Esophagus muscularis mucosa (tissue), 4 donors: ENCODE results near the gene LAMA3. TPM values are rescaled to one million over a fixed set of nuclear protein-coding genes. Genes with fewer than 3 reads are reported as not detected.

Experiments
- DNase-seq: peaks from one replicate; pipeline ENCODE4 v3.0.0-alpha.2; 2017; ENCODE audit errors: extremely low spot score
- H3K27ac ChIP-seq, 4 donors: fragments of 200-600 bp; sonication (generic); replicated peaks in 1 of 4; 1 replicate in 3 of 4; 2 replicates in 1 of 4; pipeline ENCODE4 v1.5.1; 2016 to 2019; ENCODE audit warnings: mild to moderate bottlenecking in 1 of 4
- H3K27me3 ChIP-seq, 4 donors: fragments of 200-600 bp; sonication (generic); one replicate each; pipeline versions ENCODE4 v1.5.1 to v1.6.0; 2016 to 2019
- H3K36me3 ChIP-seq, 4 donors: fragments of 200-600 bp; sonication (generic); one replicate each; pipeline ENCODE4 v1.5.1; 2016 to 2019
- H3K4me1 ChIP-seq, 4 donors: fragments of 200-600 bp; sonication (generic); one replicate each; pipeline ENCODE4 v1.5.1; 2016 to 2019
- H3K4me3 ChIP-seq, 4 donors: fragments of 200-600 bp; sonication (generic); 1 replicate in 2 of 4; 2 replicates in 2 of 4; pipeline ENCODE4 v1.5.1; 2016 to 2019; ENCODE audit warnings: mild to moderate bottlenecking in 4 of 4, moderate library complexity in 1 of 4
- H3K9me3 ChIP-seq, 4 donors: fragments of 200-600 bp; sonication (generic); 1 replicate in 3 of 4; 2 replicates in 1 of 4; pipeline ENCODE4 v1.5.1; 2016 to 2019
- EP300 ChIP-seq: sonication (generic); formaldehyde crosslinking; IDR thresholded peaks from one replicate; pipeline ENCODE4 v1.6.1; 2017; ENCODE audit warnings: antibody characterized with exemption
- POLR2A ChIP-seq: fragments of 450-650 bp; IDR thresholded peaks from one replicate; pipeline ENCODE4 v1.6.1; 2017; ENCODE audit warnings: antibody characterized with exemption, moderate library complexity, mild to moderate bottlenecking, low read depth
- POLR2AphosphoS5 ChIP-seq, 2 donors: sonication (generic); formaldehyde crosslinking; IDR thresholded peaks; one replicate each; pipeline ENCODE4 v1.6.1; 2017; ENCODE audit warnings: antibody characterized with exemption in 2 of 2
- WGBS: methylation state at CpG from one replicate; pipeline ENCODE4 v1.1.5; 2018; 5-methylcytosine and 5-hydroxymethylcytosine counted together
- intact Hi-C: fragments of 100-400 bp; cut with DNase I; formaldehyde crosslinking; loops from one replicate; pipeline ENCODE4 v1.15.1; 2023
- total RNA-seq, 4 donors: library from RNA; depleted of rRNA; stranded (reverse); fragments of >200 nt; gene quantifications; one replicate each; pipeline versions ENCODE4 v1.1.0 to v1.2.1, GENCODE V29; 2016
- TF ChIP-seq, protein P1 (sequence below), 3 experiments: fragments of 200-600 bp in 2 of 3; fragments of 450-650 bp in 1 of 3; sonication (generic) in 2 of 3; IDR thresholded peaks; one replicate each; pipeline ENCODE4 v1.5.1; 2017 to 2019; ENCODE audit warnings: antibody characterized with exemption in 3 of 3, mild to moderate bottlenecking in 2 of 3, moderate library complexity in 1 of 3

The LAMA3 gene
- total RNA-seq, 4 donors from 2014 or later = 7.5 to 12.9 (median 11.7) TPM

DNA sequence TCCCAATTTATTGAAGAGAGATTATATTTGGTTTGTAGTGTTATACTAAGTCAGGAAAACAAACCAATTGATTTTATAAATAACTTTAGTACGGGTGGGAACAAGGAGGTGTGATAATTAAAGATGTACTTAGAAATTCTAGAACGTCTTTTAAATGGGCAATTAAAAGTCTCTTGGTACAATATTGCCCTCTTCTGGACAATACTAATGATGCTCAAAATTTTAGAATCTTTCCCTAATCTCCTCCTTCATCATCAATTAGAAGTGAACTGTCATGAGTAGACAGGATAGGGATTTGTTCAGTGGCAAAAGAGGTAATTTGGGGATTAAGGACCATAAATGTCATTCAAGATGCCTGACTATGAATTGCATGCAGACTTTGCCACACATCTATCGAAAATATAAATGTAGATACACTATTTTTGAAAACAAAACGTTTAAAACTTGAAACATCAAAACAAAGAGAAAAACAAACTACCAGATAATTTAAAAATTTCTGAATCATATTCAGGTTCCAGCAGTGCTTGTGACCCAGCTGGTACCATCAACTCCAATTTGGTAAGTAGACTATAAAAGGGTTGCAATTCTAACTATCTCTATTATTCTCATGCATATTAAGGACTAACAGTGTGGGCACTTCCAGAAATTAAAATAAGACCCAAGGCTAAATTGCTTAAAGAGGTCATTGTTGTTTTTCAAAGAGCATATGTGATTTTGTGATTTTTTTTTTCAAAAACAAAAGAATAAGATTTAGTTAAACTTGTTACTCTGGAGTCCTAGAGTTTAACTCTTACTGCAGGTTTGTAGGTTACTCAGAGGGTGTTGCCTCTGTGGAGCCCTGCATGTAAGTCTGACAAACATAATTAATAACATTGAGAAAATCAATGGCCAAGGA lies 123.5 kb downstream of the LAMA3 start:
- 40% methylated on average over 4 of the region's 4 CpGs for WGBS
- Histone ChIP-seq H3K36me3 (peaks cover 0 to 23% (median 0%) of the 10 kb centered on the region in 4 donors), H3K9me3 (no peaks in the 10 kb centered on the region), H3K27me3 (no peaks in the 10 kb centered on the region), H3K27ac (no peak overlapping the region), H3K4me3 (no peak overlapping the region), H3K4me1 (peaks cover 0 to 17% (median 0%) of the 10 kb centered on the region in 4 donors)
- intact Hi-C loops = loop anchor here (10.0 kb wide), 2 partner anchors 118 to 298 kb away; no protein-coding TSS in a partner anchor
- DNase-seq = no peak
- no peak for TF ChIP-seq POLR2AphosphoS5 (IDR thresholded peaks at IDR 0.05)
- TF ChIP-seq, protein P1, sequence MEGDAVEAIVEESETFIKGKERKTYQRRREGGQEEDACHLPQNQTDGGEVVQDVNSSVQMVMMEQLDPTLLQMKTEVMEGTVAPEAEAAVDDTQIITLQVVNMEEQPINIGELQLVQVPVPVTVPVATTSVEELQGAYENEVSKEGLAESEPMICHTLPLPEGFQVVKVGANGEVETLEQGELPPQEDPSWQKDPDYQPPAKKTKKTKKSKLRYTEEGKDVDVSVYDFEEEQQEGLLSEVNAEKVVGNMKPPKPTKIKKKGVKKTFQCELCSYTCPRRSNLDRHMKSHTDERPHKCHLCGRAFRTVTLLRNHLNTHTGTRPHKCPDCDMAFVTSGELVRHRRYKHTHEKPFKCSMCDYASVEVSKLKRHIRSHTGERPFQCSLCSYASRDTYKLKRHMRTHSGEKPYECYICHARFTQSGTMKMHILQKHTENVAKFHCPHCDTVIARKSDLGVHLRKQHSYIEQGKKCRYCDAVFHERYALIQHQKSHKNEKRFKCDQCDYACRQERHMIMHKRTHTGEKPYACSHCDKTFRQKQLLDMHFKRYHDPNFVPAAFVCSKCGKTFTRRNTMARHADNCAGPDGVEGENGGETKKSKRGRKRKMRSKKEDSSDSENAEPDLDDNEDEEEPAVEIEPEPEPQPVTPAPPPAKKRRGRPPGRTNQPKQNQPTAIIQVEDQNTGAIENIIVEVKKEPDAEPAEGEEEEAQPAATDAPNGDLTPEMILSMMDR (IDR thresholded peaks at IDR 0.05) = peak; percentile 58 to 69 (median 60)

DNA sequence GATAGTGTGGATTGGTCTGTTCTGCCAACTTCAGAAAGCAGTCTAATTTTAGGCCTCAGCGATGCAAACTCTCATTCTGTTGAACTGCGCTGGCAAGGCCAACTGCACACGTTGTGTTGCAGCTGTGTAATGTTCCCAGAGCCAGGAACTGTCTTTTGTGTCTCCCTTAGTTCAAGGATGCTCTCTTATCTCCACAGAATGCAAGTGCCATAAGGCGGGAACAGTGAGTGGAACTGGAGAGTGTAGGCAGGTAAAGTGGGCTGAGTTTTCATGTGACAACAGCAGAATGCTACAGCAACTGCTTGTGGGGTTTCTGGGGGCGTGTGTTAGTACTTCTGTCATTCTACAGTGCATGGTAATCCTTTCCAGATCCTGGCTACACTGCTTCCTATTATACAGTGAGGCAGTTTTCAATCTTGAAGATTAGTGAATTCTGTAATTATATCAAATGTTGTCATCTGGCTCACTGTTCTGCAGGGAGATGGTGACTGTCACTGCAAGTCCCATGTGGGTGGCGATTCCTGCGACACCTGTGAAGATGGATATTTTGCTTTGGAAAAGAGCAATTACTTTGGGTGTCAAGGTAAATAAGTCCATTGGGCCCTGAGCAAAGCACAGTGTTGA lies 125.8 kb downstream of the LAMA3 start:
- Histone ChIP-seq H3K36me3 (peaks cover 0 to 19% (median 0%) of the 10 kb centered on the region in 4 donors), H3K4me3 (no peak overlapping the region), H3K9me3 (no peaks in the 10 kb centered on the region), H3K27ac (peak overlapping the region in 3 of 4 donors; percentile 15 to 57 (median 55)), H3K27me3 (no peaks in the 10 kb centered on the region), H3K4me1 (peaks cover 0 to 17% (median 2%) of the 10 kb centered on the region in 4 donors)
- 74% methylated on average over 7 of the region's 7 CpGs for WGBS
- intact Hi-C loops = loop anchor here (10.0 kb wide), 2 partner anchors 120 to 300 kb away; no protein-coding TSS in a partner anchor
- peak; percentile 74 for DNase-seq
- TF ChIP-seq, protein P1 (IDR thresholded peaks at IDR 0.05) = no peak
- TF ChIP-seq POLR2AphosphoS5 (IDR thresholded peaks at IDR 0.05) = peak; percentile 32 to 61

DNA sequence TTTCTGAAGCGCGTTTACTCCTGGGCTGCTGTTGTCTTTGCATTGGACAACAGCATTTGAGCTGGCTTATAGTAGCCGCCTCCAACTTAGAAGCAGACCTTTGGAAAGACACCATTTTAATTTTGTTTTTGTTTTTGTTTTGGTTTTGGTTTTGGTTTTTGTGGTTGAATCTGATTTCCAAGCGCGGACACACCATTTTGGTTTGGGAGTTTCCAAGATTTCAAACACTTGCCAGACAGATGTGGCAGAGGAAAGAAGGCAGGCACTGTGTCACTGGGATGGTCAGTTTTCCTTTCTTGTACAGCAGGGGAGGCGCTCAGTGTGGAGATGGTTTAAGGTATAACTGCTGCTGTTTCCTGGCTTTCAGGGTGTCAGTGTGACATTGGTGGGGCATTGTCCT lies 126.8 kb downstream of the LAMA3 start:
- H3K36me3 ChIP-seq = peaks cover 0 to 15% (median 0%) of the 10 kb centered on the region in 4 donors
- no peak for TF ChIP-seq POLR2AphosphoS5 (IDR thresholded peaks at IDR 0.05)
- TF ChIP-seq, protein P1 (IDR thresholded peaks at IDR 0.05) = no peak
- TF ChIP-seq POLR2A = no peak
- TF ChIP-seq EP300 = no peak
- no peak for DNase-seq
- no peaks in the 10 kb centered on the region for H3K27me3 ChIP-seq
- peaks cover 0 to 17% (median 2%) of the 10 kb centered on the region in 4 donors for H3K4me1 ChIP-seq
- no peaks in the 10 kb centered on the region for H3K9me3 ChIP-seq
- H3K27ac ChIP-seq = no peak overlapping the region
- no peak overlapping the region for H3K4me3 ChIP-seq
- intact Hi-C loops = loop anchor here (10.0 kb wide), 2 partner anchors 121 to 301 kb away; no protein-coding TSS in a partner anchor
- 97% methylated on average over 6 of the region's 6 CpGs for WGBS

DNA sequence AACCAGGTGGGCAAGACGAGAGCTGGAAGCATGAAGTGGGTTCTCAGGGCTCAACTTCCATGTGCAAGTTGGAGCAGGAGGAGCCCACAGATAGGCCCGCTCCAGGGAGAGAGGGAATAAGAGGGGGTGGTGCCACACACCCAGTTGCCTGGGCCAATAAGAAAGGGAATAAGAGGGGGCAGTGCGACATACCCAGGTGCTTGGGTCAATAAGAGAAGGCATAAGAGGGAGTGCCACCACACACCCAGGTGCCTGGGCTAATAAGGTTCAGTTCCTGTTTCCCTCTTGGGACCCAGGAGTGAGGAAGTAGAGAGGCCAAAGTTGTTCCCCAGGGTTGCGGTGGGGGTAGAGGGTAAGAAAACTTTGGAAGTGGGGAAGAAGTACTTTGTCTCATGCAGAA lies 127.5 kb downstream of the LAMA3 start:
- intact Hi-C loops = loop anchor here (10.0 kb wide), 2 partner anchors 122 to 302 kb away; no protein-coding TSS in a partner anchor
- no peaks in the 10 kb centered on the region for H3K27me3 ChIP-seq
- H3K9me3 ChIP-seq = no peaks in the 10 kb centered on the region
- no peak overlapping the region for H3K27ac ChIP-seq
- DNase-seq = peak; percentile 72
- H3K4me3 ChIP-seq = no peak overlapping the region
- peaks cover 0 to 17% (median 2%) of the 10 kb centered on the region in 4 donors for H3K4me1 ChIP-seq
- H3K36me3 ChIP-seq = peaks cover 0 to 15% (median 0%) of the 10 kb centered on the region in 4 donors
- 95% methylated on average over 4 of the region's 4 CpGs for WGBS
- TF ChIP-seq, protein P1 (IDR thresholded peaks at IDR 0.05) = no peak
- TF ChIP-seq POLR2AphosphoS5 (IDR thresholded peaks at IDR 0.05) (no peak), EP300 (no peak), POLR2A (no peak)
